ENCODE data around the gene CCDC60.

Gene CCDC60

DNA sequence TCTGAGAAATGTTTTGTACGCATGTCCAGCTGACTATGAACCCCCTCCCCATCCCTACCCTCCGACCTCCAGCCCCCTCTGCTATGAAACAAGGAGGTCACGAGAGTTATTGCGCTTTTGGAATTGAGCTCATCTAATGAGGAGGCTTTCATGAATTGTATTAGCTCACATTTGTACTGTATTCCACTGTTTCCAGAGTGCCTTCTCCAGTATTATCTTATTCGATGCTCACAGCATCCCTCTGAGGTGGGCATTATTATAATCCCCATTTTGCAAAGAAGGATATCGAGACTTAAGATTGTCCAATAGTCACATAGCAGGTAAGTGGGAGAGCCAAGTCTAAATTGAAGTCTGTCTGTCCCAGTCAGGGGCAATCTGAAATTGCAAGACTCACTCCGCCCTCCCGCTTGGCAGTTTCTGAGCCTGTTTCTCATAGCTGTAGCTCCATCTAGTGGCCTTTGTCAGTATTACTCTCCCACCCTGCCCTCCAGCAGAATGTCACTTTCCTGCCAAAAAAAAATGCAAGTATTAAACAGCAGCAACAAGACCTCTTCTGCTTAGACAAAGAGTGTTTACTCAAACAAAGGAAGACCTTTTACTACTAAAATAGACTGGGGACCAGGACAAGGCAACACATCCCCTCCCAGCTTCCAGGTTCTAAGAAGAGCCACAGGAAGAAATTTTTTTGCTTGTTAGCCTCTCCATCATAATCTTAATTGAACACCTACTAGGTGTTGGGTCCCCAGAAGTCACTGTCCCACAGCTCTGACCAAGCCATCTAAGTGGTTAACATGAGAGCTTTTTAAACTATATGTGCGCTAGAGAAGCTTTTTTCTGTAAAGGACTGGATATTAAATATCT lies 210.5 kb downstream of the CCDC60 start:
- DNase-seq (ENCODE audit: low read depth), result peak; percentile 49

- DNase-seq (ENCODE audit: low read depth), result no peak
These were observed 211.8 kb downstream of the CCDC60 start for GRCh38 chr12:119546340-119546739.

GRCh38 chr12:119547001-119547400 lies 212.5 kb downstream of the CCDC60 start:
- DNase-seq (ENCODE audit: low read depth), result no peak

DNA sequence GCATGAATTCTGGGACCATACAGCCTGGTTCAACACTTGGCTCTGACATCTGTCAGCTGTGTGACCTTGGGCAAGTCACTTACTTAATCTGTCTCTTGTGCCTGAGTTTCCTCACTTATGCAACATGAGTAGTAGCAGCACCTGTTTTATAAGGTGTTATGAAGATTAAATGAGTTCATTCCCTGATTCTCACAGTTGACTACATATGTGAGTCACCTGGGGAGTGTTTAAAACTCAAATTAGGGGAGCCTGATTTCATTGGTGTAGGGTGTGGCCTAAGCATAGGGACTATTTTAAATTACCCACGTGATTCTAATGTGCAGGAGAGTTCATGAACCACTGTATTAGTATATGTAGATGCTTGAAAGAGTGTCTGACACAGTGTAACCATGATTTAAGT lies 222.3 kb downstream of the CCDC60 start:
- no peak for DNase-seq (ENCODE audit: low read depth)

GRCh38 chr12:119565404-119565803 lies 230.9 kb downstream of the CCDC60 start:
- no peak for DNase-seq (ENCODE audit: low read depth)

- DNase-seq (ENCODE audit: low read depth), result no peak
These were observed 236.2 kb downstream of the CCDC60 start for GRCh38 chr12:119570771-119571170.

GRCh38 chr12:119573086-119573485 lies 238.6 kb downstream of the CCDC60 start:
- no peak for DNase-seq (ENCODE audit: low read depth)

- no peak for DNase-seq (ENCODE audit: low read depth)
These were observed 239.7 kb downstream of the CCDC60 start for GRCh38 chr12:119574255-119574654.

- no peak for DNase-seq (ENCODE audit: low read depth)
These were observed 241.7 kb downstream of the CCDC60 start for GRCh38 chr12:119576118-119576810.

GRCh38 chr12:119576915-119577314 lies 242.4 kb downstream of the CCDC60 start:
- no peak for DNase-seq (ENCODE audit: low read depth)

GRCh38 chr12:119578112-119578511 lies 243.6 kb downstream of the CCDC60 start:
- no peak for DNase-seq (ENCODE audit: low read depth)

DNA sequence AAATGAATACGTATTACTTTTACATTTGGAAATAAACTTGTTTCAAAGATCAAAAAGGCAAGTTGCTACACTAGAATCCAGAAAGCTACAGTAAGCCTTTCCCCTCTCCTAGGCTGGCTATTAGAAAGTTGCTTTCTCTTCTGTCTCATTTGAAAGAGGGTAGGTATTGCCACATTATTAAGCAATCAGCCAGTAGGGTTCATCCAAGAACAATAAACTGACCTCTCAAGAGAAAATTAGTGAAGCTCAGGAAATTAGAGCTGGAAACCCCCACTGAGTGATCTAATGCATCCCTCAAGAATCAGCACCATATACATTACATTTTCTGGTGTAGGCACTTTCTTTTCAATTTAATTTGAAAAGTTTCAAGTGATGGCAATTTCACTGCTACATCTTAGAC lies 254.6 kb downstream of the CCDC60 start:
- DNase-seq (ENCODE audit: low read depth), result no peak

- DNase-seq (ENCODE audit: low read depth), result no peak
These were observed 255.1 kb downstream of the CCDC60 start for GRCh38 chr12:119589634-119590033.
